Mucosa of descending colon (tissue), 3 donors: ENCODE results near the gene FTO. TPM values are rescaled to one million over a fixed set of nuclear protein-coding genes. Genes with fewer than 3 reads are reported as not detected.
"Not testable (repeated sequence)": the region's sequence is repeated elsewhere in the genome, so short reads cannot be mapped to it uniquely, and the experiment has no call there.

ENCODE experiments used
- ATAC-seq: fragments of 200-7000 bp; cut with Tn5 transposase; one replicate; pipeline ENCODE4 v1.9.1; 2020; ENCODE audit warnings: mild to moderate bottlenecking, moderate library complexity
- DNase-seq, 3 donors: peaks; one replicate each; pipeline ENCODE4 v3.0.0-alpha.2; 2020
- H3K36me3 ChIP-seq: fragments of 200-600 bp; one replicate; pipeline ENCODE4 v1.8.0; 2021; ENCODE audit warnings: low read depth, mild to moderate bottlenecking
- H3K4me1 ChIP-seq: fragments of 200-600 bp; one replicate; pipeline ENCODE4 v1.8.0; 2021; ENCODE audit warnings: low read depth, mild to moderate bottlenecking
- H3K4me3 ChIP-seq: fragments of 200-600 bp; one replicate; pipeline ENCODE4 v1.8.0; 2021; ENCODE audit warnings: mild to moderate bottlenecking
- H3K9me3 ChIP-seq: fragments of 200-600 bp; one replicate; pipeline ENCODE4 v1.8.0; 2021; ENCODE audit warnings: mild to moderate bottlenecking
- intact Hi-C, 2 donors: fragments of 100-400 bp; cut with DNase I in 1 of 2; cut with micrococcal nuclease in 1 of 2; formaldehyde crosslinking; loops; one replicate each; pipeline versions ENCODE4 v1.11.0 to v1.11.1; 2022; cut with DNase I, micrococcal nuclease
- total RNA-seq, 3 donors: library from RNA; stranded (reverse); fragmentation: NEBNext Ultra II Directional in 2 of 3; extraction: Animal tissue kit (Norgen Biotek cat#: 25700) in 2 of 3; gene quantifications; one replicate each; pipeline versions ENCODE4 v1.2.1 to v1.2.4, GENCODE V29; 2021 to 2023
- TF ChIP-seq, protein P1 (sequence below): fragments of 200-600 bp; IDR thresholded peaks from one replicate; pipeline ENCODE4 v1.8.0; 2022; ENCODE audit warnings: antibody characterized with exemption, mild to moderate bottlenecking
- donor health status: DM: no; HTN: no; CAD: no; lungs with moderate emphysema.
- donor health status: DM: no; HTN: no; CAD: no.
- donor health status: DM: no; HTN: yes; CAD: no.

FTO gene
- total RNA-seq, 3 donors from 2014 or later: 38.0 to 81.7 (median 39.1) TPM

DNA sequence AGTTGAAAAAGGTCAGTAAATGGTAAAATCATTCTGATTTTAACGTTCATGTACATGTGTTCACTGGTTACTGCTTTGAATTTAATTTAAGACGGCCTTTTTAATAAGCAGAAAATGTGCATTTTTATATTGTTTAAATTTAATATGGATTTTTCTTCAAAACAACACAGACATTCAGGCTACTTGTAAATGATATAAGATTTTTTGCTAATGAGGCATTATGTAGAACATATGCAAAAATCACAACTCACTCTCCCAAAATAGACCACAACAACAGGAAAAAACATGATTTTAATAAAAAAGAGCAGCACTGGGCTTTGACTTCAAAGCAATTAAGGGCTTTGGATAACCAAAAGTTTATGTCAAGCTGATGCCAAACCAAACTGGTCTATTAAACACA lies 22.6 kb upstream of the FTO start:
- no peak for DNase-seq
- TF ChIP-seq, protein P1, sequence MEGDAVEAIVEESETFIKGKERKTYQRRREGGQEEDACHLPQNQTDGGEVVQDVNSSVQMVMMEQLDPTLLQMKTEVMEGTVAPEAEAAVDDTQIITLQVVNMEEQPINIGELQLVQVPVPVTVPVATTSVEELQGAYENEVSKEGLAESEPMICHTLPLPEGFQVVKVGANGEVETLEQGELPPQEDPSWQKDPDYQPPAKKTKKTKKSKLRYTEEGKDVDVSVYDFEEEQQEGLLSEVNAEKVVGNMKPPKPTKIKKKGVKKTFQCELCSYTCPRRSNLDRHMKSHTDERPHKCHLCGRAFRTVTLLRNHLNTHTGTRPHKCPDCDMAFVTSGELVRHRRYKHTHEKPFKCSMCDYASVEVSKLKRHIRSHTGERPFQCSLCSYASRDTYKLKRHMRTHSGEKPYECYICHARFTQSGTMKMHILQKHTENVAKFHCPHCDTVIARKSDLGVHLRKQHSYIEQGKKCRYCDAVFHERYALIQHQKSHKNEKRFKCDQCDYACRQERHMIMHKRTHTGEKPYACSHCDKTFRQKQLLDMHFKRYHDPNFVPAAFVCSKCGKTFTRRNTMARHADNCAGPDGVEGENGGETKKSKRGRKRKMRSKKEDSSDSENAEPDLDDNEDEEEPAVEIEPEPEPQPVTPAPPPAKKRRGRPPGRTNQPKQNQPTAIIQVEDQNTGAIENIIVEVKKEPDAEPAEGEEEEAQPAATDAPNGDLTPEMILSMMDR: no peak
- no peak for ATAC-seq
- H3K36me3 ChIP-seq: no peaks in the 10 kb centered on the region
- no peaks in the 10 kb centered on the region for H3K9me3 ChIP-seq
- no peak overlapping the region for H3K4me3 ChIP-seq
- intact Hi-C loops: no loop called here
- H3K4me1 ChIP-seq: no peaks in the 10 kb centered on the region

DNA sequence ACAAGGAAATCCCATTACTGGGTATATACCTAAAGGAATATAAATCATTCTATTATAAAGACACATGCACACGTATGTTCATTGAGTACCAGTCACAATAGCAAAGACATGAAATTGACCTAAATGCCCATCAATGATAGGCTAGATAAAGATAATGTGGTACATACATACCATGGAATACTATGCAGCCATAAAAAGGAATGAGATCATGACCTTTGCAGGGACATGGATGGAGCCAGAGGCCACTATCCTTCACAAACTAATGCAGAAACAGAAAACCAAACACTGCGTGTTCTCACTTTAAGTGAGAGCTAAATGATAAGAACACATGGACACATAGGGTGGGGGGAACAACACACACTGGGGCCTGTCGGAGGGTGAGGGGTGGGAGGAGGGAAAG lies 18.6 kb upstream of the FTO start:
- ATAC-seq, DNase-seq, H3K4me3 ChIP-seq, H3K9me3 ChIP-seq, H3K4me1 ChIP-seq, intact Hi-C loops, H3K36me3 ChIP-seq: not testable (repeated sequence)

DNA sequence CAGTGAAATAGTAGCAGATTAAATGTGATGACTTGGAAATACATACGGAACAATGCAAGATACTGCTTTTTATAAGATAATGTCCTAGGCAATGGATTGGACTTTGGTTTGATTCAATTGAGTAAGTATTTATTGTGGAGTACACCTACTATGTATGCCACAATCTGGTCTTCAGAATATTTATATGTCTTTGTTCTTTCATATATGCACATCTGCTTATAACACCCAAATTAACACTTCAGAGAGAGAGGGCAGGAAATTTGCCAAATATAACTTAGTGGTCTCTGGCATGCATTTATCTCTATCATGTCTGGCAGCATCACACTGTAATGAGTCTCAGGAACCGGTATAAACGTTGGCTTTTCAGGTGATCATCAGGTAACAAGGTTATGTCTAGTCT lies 17.2 kb upstream of the FTO start:
- Histone ChIP-seq H3K36me3 (no peaks in the 10 kb centered on the region), H3K9me3 (no peaks in the 10 kb centered on the region), H3K4me1 (no peaks in the 10 kb centered on the region), H3K4me3 (no peak overlapping the region)
- ATAC-seq (no peak), DNase-seq (no peak)
- TF ChIP-seq, protein P1: no peak
- intact Hi-C loops: no loop called here

DNA sequence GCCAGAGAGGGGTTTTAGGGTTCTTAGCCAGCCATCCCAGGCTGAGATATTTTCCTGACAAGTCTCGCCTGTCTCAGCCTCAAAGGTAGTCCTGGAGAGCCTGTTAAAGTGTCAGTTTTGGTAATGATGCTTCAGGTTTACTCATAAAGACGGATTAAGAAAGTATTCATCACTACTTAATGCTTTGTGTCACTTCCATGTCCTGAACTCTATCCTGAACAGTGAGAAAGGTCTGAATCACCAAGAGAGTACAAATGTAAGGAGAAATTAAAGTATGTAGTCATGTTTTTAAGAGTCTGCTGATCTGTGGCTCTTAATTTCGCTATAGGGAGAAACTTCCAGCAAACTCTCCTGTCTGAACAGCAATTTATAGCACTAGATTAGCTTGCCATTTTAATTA lies 14.3 kb upstream of the FTO start:
- Histone ChIP-seq H3K4me1 (no peaks in the 10 kb centered on the region), H3K9me3 (no peaks in the 10 kb centered on the region), H3K36me3 (no peaks in the 10 kb centered on the region), H3K4me3 (no peak overlapping the region)
- TF ChIP-seq, protein P1: no peak
- intact Hi-C loops: no loop called here
- ATAC-seq: no peak
- no peak for DNase-seq

DNA sequence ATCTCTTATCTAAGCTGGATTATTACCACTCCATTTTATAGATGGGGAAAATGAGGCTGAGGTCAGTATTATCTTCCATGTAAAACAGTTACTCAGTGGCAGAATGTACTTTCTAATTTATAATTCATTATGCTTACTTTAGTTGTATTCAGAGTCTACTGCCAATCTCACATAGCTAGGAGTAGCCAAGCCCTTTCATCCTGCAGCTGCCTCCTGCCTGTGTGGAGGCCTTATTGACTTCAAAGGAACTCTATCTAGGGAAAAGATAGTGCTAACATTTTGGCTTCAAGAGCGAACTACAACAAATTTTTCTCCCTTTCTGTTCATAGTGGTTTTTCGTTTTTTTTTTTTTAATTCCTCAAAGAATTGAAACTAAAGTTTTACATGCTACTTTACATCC lies 13.2 kb upstream of the FTO start:
- DNase-seq (no peak), ATAC-seq (no peak)
- no peaks in the 10 kb centered on the region for H3K4me1 ChIP-seq
- intact Hi-C loops: no loop called here
- TF ChIP-seq, protein P1: no peak
- no peak overlapping the region for H3K4me3 ChIP-seq
- no peaks in the 10 kb centered on the region for H3K9me3 ChIP-seq
- no peaks in the 10 kb centered on the region for H3K36me3 ChIP-seq

DNA sequence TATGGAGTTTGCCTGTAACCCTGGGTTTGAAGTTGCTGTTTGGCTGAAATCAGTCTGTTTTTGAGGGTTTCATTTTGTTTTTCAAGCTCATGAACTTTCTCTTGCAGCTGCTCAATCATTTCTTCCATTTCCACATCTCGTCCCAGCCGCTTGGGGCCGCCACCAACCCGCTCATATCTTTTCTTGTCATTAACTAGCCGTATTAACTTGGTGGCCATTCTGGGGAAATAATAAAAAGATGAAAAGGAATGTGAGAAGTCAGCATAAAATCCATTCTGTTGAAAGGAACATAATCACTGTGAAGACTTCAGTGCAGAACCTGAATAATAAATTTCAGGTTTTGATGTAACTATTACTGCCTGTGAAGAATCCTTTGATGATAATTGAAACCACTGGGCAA lies 11.8 kb upstream of the FTO start:
- TF ChIP-seq, protein P1: no peak
- Histone ChIP-seq H3K9me3 (no peaks in the 10 kb centered on the region), H3K4me3 (no peak overlapping the region), H3K36me3 (no peaks in the 10 kb centered on the region), H3K4me1 (no peaks in the 10 kb centered on the region)
- ATAC-seq: no peak
- DNase-seq: no peak
- intact Hi-C loops: no loop called here
